GM12878 (cell line): ENCODE data around the gene DEXI. TPM values are rescaled to one million over a fixed set of nuclear protein-coding genes. Genes with fewer than 3 reads are reported as not detected.

Experiments
- BCLAF1 ChIP-seq: fragments of 450-650 bp; IDR thresholded peaks from 2 replicates; pipeline ENCODE4 v1.6.1; 2017; ENCODE audit warnings: antibody characterized with exemption, mild to moderate bottlenecking, moderate library complexity
- BMI1 ChIP-seq: fragments of 450-650 bp; IDR thresholded peaks from 2 replicates; pipeline ENCODE4 v1.6.1; 2016; ENCODE audit warnings: mild to moderate bottlenecking, moderate library complexity, borderline replicate concordance
- EP300 ChIP-seq, 2 experiments: fragments of 150-350 bp in 1 of 2; IDR thresholded peaks; 2 replicates each; pipeline ENCODE4 v1.6.1; 2011 to 2012; ENCODE audit warnings: low read depth in 2 of 2, low read length in 2 of 2, borderline replicate concordance in 1 of 2, improper control_type of control experiment in 1 of 2, inconsistent platforms in 1 of 2; ENCODE audit not compliant: control insufficient read depth in 1 of 2
- JUND ChIP-seq: IDR thresholded peaks from 2 replicates; pipeline ENCODE4 v1.6.1; 2012; ENCODE audit warnings: low read depth, mild to moderate bottlenecking, low read length, improper control_type of control experiment, moderate library complexity
- KAT2A ChIP-seq: conservative IDR thresholded peaks from 2 replicates; pipeline ENCODE4 v1.6.1; 2011; ENCODE audit warnings: low read depth, low read length; ENCODE audit not compliant: control insufficient read depth
- KLF5 ChIP-seq: fragments of 450-650 bp; IDR thresholded peaks from 2 replicates; pipeline ENCODE4 v1.6.1; 2014; ENCODE audit warnings: mild to moderate bottlenecking; ENCODE audit not compliant: partially characterized antibody
- RAD21 ChIP-seq: IDR thresholded peaks from 2 replicates; pipeline ENCODE4 v1.6.1; 2011; ENCODE audit warnings: mild to moderate bottlenecking, low read depth, low read length, moderate library complexity; ENCODE audit not compliant: insufficient read depth
- SMC3 ChIP-seq: IDR thresholded peaks from 2 replicates; pipeline ENCODE4 v1.6.1; 2011; ENCODE audit warnings: low read length, improper control_type of control experiment, borderline replicate concordance
- STAT1 ChIP-seq: fragments of 450-650 bp; conservative IDR thresholded peaks from 2 replicates; pipeline ENCODE4 v1.6.1; 2014; ENCODE audit warnings: antibody characterized with exemption, mild to moderate bottlenecking
- TCF12 ChIP-seq: IDR thresholded peaks from 2 replicates; pipeline ENCODE4 v1.6.1; 2011; ENCODE audit warnings: low read depth, mild to moderate bottlenecking, low read length
- ZBED1 ChIP-seq: IDR thresholded peaks from 2 replicates; pipeline ENCODE4 v1.6.1; 2016; ENCODE audit warnings: borderline replicate concordance
- ZBTB4 ChIP-seq: fragments of 450-650 bp; formaldehyde crosslinking; IDR thresholded peaks from 2 replicates; pipeline ENCODE4 v1.4.0; 2022; ENCODE audit warnings: mild to moderate bottlenecking, moderate library complexity
- ZNF24 ChIP-seq: fragments of 450-650 bp; IDR thresholded peaks from 2 replicates; pipeline ENCODE4 v1.6.1; 2017; ENCODE audit warnings: antibody characterized with exemption, mild to moderate bottlenecking
- polyA plus RNA-seq, 11 experiments: library from polyadenylated mRNA; depleted of rRNA in 4 of 11; unstranded in 6 of 11; stranded (reverse) in 5 of 11; fragments of >200 nt; fragmentation: Nextera tagmentation in 4 of 11; fragmentation: Illumina TruSeq in 1 of 11; extraction: Ambion mirVana in 4 of 11; extraction: Trizol in 1 of 11; gene quantifications; 1 replicate in 1 of 11; 2 replicates in 10 of 11; pipeline versions ENCODE4 v1.2.1 to v1.2.3, GENCODE V29; 2011 to 2016; ENCODE audit warnings: inconsistent platforms in 2 of 11, missing spikeins in 2 of 11, low read depth in 1 of 11
- total RNA-seq, 4 experiments: library from RNA; depleted of rRNA in 3 of 4; stranded (reverse); fragments of >200 nt in 3 of 4; fragmentation: Illumina TruSeq in 1 of 4; extraction: Trizol in 1 of 4; gene quantifications; 2 replicates each; pipeline versions ENCODE4 v1.2.1 to v1.2.3, GENCODE V29; 2013 to 2021
- TF ChIP-seq, protein P1 (sequence below): IDR thresholded peaks from 2 replicates; pipeline ENCODE4 v1.6.1; 2012; ENCODE audit warnings: low read length, inconsistent platforms
- TF ChIP-seq, protein P2 (sequence below): fragments of 450-650 bp; IDR thresholded peaks from 2 replicates; pipeline ENCODE4 v1.6.1; 2018; ENCODE audit warnings: mild to moderate bottlenecking, low read depth, moderate library complexity; ENCODE audit not compliant: partially characterized antibody
- TF ChIP-seq, protein P3 (sequence below), 3 experiments: IDR thresholded peaks in 2 of 3; conservative IDR thresholded peaks in 1 of 3; 2 replicates each; pipeline ENCODE4 v1.5.1; 2011; ENCODE audit warnings: low read depth in 3 of 3, low read length in 3 of 3, mild to moderate bottlenecking in 3 of 3, control low read depth in 2 of 3, moderate library complexity in 2 of 3, inconsistent platforms in 1 of 3, mixed read lengths in 1 of 3; ENCODE audit not compliant: control insufficient read depth in 2 of 3, insufficient read depth in 1 of 3; ENCODE audit errors: extremely low read depth in 1 of 3

DEXI gene
- total and polyA plus RNA-seq, 10 of the 15 experiments (the other 5 are each of a cell fraction or from before 2014, with no cell fraction given), result 1.4 to 26.3 (median 18.4) TPM

DNA sequence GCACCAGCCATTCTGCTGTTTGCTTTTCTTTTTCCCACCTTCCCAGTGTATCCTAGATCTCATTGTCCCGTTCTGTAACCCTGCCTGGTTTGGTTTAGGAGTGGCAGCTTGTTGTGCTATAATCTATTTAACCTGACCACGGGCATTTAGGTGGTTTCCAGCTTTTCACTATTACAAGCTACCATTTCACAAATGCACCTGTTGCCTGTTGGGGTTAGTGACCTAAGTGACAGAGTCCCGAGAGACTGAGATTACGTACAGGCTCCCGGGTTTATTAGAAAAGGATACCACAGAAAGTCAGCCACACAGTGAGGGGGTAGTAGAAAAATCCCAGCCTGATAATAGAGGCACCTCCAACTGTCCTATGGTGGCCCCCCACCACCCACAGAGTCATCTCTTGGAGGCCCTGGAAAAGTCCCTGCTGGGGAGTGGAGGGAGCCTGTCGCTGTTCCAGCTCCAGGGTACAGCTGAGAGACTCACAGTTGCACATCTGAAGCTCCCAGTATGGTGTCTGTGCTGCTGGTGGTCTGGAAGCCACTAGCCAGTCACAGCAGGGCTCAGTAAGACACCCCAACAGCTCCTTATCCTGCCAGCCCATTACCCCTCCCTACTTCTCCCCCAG lies 23.3 kb upstream of the DEXI start (continued):
- 0 out of 2 replicates have a peak, but pooled peaks have one; percentile 11 for TF ChIP-seq SMC3
- peak; percentile 82 for TF ChIP-seq ZBTB4 (CRISPR knock-in tag)
- TF ChIP-seq, protein P1, sequence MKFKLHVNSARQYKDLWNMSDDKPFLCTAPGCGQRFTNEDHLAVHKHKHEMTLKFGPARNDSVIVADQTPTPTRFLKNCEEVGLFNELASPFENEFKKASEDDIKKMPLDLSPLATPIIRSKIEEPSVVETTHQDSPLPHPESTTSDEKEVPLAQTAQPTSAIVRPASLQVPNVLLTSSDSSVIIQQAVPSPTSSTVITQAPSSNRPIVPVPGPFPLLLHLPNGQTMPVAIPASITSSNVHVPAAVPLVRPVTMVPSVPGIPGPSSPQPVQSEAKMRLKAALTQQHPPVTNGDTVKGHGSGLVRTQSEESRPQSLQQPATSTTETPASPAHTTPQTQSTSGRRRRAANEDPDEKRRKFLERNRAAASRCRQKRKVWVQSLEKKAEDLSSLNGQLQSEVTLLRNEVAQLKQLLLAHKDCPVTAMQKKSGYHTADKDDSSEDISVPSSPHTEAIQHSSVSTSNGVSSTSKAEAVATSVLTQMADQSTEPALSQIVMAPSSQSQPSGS, result peak; percentile 96
- TF ChIP-seq, protein P2, sequence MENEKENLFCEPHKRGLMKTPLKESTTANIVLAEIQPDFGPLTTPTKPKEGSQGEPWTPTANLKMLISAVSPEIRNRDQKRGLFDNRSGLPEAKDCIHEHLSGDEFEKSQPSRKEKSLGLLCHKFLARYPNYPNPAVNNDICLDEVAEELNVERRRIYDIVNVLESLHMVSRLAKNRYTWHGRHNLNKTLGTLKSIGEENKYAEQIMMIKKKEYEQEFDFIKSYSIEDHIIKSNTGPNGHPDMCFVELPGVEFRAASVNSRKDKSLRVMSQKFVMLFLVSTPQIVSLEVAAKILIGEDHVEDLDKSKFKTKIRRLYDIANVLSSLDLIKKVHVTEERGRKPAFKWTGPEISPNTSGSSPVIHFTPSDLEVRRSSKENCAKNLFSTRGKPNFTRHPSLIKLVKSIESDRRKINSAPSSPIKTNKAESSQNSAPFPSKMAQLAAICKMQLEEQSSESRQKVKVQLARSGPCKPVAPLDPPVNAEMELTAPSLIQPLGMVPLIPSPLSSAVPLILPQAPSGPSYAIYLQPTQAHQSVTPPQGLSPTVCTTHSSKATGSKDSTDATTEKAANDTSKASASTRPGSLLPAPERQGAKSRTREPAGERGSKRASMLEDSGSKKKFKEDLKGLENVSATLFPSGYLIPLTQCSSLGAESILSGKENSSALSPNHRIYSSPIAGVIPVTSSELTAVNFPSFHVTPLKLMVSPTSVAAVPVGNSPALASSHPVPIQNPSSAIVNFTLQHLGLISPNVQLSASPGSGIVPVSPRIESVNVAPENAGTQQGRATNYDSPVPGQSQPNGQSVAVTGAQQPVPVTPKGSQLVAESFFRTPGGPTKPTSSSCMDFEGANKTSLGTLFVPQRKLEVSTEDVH, result no peak
- TF ChIP-seq KAT2A, result no peak
- TF ChIP-seq EP300 (IDR thresholded peaks at IDR 0.05; ENCODE audit: borderline replicate concordance in 1 of 2, control insufficient read depth in 1 of 2, low read depth in 2 of 2, low read length in 2 of 2), result peak; percentile 99 to 100
- peak; percentile 89 for TF ChIP-seq ZBED1
- TF ChIP-seq BCLAF1, result no peak
- TF ChIP-seq TCF12, result peak; percentile 99
- TF ChIP-seq STAT1, result no peak
- 0 out of 2 replicates have a peak, but pooled peaks have one; percentile 15 for TF ChIP-seq ZNF24
- TF ChIP-seq, protein P3, sequence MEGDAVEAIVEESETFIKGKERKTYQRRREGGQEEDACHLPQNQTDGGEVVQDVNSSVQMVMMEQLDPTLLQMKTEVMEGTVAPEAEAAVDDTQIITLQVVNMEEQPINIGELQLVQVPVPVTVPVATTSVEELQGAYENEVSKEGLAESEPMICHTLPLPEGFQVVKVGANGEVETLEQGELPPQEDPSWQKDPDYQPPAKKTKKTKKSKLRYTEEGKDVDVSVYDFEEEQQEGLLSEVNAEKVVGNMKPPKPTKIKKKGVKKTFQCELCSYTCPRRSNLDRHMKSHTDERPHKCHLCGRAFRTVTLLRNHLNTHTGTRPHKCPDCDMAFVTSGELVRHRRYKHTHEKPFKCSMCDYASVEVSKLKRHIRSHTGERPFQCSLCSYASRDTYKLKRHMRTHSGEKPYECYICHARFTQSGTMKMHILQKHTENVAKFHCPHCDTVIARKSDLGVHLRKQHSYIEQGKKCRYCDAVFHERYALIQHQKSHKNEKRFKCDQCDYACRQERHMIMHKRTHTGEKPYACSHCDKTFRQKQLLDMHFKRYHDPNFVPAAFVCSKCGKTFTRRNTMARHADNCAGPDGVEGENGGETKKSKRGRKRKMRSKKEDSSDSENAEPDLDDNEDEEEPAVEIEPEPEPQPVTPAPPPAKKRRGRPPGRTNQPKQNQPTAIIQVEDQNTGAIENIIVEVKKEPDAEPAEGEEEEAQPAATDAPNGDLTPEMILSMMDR (IDR thresholded peaks at IDR 0.05 in 2 of 3, conservative IDR thresholded peaks at IDR 0.05 in 1 of 3; ENCODE audit: control insufficient read depth in 2 of 3, extremely low read depth in 1 of 3, insufficient read depth in 1 of 3, low read depth in 3 of 3, low read length in 3 of 3), result no peak
- TF ChIP-seq KLF5, result peak; percentile 96
- peak; percentile 92 for TF ChIP-seq BMI1
- 0 out of 2 replicates have a peak, but pooled peaks have one; percentile 48 for TF ChIP-seq JUND
- TF ChIP-seq RAD21, result no peak
